DMS79 treated with DMSO at 0.1 percent for 48 hours (cell line): ENCODE measurements around the gene PDXDC1.
"Not testable (repeated sequence)": the region's sequence is repeated elsewhere in the genome, so short reads cannot be mapped to it uniquely, and the experiment has no call there.

Experiments
- DNase-seq: peaks from one replicate; lab custom pipeline; 2025; lab: John Stamatoyannopoulos, UW

PDXDC1 gene

GRCh38 chr16:15038689-15039088 lies 63.9 kb downstream of the PDXDC1 start:
- no peak for DNase-seq

- DNase-seq: no peak
Measured at GRCh38 chr16:15041271-15042004, 66.6 kb downstream of the PDXDC1 start.

GRCh38 chr16:15043344-15043743 lies 68.5 kb downstream of the PDXDC1 start:
- no peak for DNase-seq

GRCh38 chr16:15044286-15044685 lies 69.5 kb downstream of the PDXDC1 start:
- DNase-seq: no peak

GRCh38 chr16:15045270-15045669 lies 70.4 kb downstream of the PDXDC1 start:
- DNase-seq: not testable (repeated sequence)

GRCh38 chr16:15046692-15047376 lies 72.0 kb downstream of the PDXDC1 start:
- no peak for DNase-seq

- no peak for DNase-seq
Measured at GRCh38 chr16:15049581-15050180, 74.9 kb downstream of the PDXDC1 start.

- DNase-seq: not testable (repeated sequence)
Measured at GRCh38 chr16:15050440-15050839, 75.6 kb downstream of the PDXDC1 start.

- no peak for DNase-seq
Measured at GRCh38 chr16:15051387-15051951, 76.6 kb downstream of the PDXDC1 start.

- DNase-seq: no peak
Measured at GRCh38 chr16:15052747-15053476, 78.1 kb downstream of the PDXDC1 start.

GRCh38 chr16:15053904-15054303 lies 79.1 kb downstream of the PDXDC1 start:
- DNase-seq: no peak

GRCh38 chr16:15054357-15055140 lies 79.7 kb downstream of the PDXDC1 start:
- DNase-seq: no peak

GRCh38 chr16:15055141-15056053 lies 80.6 kb downstream of the PDXDC1 start:
- no peak for DNase-seq

- DNase-seq: no peak
Measured at GRCh38 chr16:15057681-15058417, 83.0 kb downstream of the PDXDC1 start.

- no peak for DNase-seq
Measured at GRCh38 chr16:15059324-15059723, 84.5 kb downstream of the PDXDC1 start.

GRCh38 chr16:15062085-15062810 lies 87.4 kb downstream of the PDXDC1 start:
- DNase-seq: not testable (repeated sequence)

GRCh38 chr16:15065961-15066360 lies 91.1 kb downstream of the PDXDC1 start:
- not testable (repeated sequence) for DNase-seq

GRCh38 chr16:15066690-15067089 lies 91.9 kb downstream of the PDXDC1 start:
- not testable (repeated sequence) for DNase-seq

GRCh38 chr16:15071013-15071412 lies 96.2 kb downstream of the PDXDC1 start:
- DNase-seq: not testable (repeated sequence)
